ENCODE data around the gene CYB5R3.

CYB5R3 gene

DNA sequence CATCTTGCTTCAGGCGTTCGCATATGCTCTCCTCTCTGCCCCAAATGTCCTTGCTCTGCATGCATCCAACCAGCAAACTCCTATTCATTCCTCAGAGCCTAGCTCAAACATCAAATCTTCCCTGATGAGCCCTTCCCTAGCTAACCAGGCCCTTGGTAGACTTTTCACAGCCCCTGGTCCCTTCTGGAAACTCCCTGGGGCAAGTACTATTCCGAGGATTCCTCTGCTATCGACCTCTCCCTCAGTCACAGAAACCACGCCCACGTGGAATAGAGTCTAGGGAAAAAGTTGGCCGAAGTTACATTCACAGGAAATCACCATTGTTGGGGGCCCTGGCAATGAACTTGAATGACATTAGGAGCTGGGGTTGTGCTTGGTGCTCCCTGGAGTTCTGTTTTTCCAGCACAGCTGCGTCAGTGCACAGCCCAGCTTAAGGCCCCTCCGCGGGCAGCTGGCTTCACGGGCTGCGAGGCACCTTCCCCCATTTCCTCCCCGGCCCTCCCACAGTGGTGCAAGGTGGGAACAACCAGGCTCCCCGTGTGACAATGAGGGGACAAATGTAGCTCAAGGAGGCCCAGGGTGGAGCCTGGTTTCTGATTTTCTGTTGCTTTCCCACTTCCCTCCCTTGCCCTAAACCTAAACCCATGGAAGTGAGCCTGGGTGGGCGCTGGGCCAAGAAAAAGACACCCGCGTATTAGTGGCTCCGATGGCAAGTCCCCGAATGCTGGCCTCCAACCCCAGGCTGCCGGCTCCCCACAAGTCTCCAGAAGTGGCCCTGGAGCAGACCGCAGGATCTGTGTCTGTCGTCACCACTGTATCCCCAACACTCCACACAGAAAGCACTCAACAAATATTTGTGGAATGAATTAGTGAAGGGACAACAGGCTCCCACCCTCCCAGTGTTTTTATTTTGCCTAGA, 4.5 kb downstream of the CYB5R3 start:
- no peak for DNase-seq

DNA sequence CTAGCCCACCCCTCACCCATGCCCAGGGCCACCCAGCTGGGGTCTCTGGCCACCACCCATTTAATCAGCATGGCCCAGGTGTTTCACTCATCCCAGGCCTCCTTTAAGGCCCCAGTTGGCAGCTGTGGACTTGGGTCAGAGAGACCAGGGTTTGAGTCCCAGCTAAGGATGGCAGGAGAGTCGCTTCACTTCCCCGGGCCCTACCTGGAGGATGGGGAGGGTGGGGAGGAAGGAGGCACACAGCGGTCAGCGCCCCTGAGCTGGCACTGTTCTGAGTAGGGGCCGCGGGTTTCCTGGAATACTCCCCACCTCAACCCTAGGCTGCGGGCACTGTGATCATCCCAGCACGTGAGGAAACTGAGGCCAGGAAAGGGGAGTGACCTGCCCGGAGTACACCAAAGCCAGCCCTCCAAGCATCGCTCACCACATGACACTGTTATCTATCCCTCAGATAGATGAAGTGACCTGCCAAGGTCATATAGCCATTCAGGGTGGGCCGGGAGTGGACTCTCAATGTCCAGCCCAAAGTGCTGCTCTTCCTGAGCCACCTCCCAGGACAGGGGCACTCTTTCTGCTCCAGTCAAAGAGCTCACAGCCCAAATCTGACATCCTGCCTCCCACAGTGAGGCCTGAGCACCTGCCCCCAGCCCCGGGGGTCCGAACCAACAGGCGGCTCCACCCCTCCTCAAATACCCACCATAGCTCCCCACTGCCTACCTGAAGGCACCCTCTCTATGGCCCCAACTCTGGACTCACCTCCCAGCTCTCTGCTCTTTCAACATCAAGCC, 5.4 kb downstream of the CYB5R3 start:
- DNase-seq: no peak

DNA sequence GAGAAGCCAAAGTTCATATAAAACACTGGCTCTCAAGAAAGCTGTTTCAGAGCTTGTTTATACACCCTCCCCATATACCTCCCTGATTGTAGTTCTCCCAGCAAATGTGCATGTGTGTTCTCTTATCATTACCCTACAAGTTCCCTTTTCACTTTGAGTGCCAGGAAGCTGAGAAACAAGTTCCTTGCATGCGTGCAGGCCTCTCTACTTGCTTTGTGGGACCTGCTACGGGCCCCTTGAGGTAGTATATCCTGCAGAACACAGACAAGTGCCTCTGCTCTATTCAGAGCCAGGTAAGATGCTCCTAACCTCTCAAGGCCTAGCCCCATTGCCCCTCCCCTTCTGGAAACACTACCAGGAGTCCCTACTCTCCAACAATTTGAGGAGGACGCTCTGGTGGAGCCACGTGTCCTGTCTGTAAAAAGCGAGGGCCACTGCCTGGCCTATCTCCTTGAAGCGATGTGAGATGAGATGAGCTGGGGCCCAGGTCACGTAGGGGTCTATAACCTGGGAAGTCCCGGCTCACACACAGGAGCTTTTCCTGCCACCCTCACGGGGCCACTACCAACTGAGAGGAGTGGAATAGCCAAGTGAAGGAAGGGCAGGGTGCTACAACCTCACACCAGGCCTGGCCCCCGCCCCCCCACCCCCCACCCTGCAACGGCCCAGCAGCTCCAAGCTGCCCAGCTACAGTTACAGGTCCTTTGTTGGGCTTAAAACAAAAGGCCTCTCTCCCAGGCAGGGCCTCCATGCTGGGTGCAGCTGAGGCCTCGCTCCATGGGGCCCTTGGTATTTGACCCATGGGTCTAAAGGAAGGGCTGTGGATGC, 6.2 kb downstream of the CYB5R3 start:
- no peak for DNase-seq

DNA sequence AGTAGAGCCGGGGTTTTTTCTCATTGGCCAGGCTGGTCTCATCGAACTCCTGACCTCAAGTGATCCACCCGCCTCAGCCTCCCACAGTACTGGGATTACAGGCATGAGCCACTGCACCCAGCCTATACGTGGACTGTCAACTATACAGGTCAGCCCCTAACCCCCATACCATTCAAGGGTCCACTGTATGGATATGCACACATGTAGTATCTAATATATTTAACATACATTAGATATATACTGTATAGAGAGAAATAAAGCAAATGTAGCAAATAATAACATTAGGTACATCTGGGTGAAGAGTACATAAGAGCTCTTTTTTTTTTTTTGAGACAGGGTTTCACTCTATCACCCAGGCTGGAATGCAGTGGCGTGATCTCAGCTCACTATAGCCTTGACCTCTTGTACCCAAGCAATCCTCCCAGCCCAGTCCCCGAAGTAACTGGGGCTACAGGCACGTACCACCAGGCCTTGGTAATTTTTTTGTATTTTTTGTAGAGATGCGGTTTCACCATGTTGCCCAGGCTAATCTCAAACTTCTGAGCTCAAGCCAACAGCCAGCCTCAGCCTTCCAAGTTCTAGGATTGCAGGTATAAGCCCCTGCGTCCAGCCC, 7.3 kb downstream of the CYB5R3 start:
- no peak for DNase-seq

DNA sequence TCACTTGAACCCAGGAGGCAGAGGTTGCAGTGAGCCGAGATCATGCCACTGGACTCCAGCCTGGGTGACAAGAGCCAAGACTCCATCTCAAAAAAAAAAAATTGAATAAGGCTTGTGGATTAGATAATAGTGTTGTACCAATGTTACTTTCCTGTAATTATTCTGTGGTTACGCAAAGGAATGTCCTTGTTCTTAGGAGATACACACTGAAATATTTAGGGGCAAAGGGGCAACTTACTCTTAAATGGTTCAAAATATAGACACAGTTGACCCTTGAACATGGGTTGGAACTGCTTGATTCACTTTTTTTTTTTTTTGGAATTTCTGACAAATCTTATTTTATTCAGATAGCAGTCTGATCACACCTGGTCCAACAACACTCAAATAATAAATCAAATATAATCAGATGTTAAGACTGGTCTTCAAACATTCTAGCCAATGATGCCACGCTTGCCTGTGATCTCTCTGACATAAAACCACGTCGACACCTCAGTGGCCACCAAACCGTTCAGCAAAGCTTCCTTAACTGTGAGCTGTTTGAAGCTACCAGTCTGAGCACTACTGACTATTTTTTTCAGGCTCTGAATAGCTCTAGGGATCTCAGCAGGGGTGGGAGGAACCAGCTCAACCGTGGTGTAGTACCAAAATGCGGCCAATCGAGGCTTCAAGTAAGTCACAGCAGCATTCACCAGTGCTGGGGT, 9.5 kb downstream of the CYB5R3 start:
- DNase-seq: no peak

DNA sequence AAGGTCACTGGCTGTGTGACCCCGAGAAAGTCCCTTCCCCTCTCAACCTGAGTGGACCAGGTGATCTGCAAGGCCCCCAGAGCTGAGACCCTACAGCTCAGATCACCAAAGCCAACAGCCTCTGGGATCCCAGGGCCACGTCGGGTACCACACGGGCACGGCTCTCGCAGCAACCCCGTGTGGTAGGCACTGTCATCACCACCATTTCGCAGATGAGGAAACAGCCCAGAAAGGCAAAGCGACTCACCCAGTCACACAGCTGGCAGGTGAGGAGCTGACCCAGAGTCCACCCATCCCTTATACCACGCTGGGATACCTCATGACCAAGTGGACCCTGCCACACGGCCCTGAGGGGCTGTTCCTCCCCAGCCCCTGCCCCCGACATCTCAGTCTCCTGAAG, 11.6 kb downstream of the CYB5R3 start:
- no peak for DNase-seq

DNA sequence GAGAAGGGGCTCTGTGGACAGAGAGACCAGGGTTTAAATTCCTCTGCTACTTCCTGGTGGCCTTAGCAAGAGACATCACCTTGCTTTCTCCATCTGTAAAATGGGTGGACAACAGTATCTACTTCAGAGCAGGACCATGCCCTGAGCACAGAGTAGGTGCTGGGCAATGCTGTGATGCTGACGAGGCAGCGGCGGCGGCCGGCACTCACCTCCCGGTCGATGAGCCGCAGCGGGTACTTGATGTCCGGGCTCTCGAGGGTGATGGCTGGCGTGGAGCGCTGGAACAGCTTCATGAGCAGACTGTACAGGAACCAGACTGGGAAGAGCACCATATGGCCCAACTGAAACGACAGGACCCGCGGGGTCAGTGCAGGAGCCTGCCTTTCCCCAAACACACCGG, 12.7 kb downstream of the CYB5R3 start:
- no peak for DNase-seq

DNA sequence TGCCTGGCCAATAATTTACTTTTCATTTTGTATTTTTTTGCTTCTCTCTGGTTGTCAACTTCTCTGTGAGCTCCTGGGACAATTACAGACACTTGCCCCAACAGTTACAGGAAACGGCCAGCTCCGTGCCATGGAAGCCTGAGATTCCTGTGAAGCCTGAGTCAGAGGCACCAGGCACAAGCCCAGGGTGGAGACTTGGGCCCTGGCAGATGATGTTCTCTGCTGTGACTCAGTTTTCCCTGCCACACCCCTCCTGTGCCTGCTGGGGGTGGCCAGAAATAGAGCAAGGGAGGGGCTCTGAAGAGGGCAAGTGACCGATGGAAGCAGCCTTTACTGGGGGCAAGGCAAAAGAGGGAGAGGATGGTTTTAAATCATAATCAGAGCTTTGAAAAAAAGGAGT, 13.7 kb downstream of the CYB5R3 start:
- no peak for DNase-seq

DNA sequence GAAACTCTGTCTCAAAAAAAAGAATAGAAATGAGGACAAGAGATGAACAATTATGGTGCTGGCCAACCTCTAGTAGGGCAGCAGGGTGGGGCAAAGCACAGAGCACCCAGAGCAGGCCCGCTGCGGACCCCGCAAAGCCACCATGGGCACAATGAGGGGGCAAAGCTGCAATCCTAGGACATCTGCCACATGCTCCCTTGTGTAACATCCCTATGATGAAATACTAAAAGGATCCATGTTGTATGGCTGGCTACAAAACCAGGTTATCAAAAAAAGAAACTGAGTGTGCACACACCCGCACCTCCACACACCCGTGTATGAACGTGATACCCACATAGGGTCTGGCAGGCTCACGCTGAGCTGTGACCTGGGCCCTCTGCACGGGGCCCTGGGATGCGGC, 16.2 kb downstream of the CYB5R3 start:
- DNase-seq: no peak

DNA sequence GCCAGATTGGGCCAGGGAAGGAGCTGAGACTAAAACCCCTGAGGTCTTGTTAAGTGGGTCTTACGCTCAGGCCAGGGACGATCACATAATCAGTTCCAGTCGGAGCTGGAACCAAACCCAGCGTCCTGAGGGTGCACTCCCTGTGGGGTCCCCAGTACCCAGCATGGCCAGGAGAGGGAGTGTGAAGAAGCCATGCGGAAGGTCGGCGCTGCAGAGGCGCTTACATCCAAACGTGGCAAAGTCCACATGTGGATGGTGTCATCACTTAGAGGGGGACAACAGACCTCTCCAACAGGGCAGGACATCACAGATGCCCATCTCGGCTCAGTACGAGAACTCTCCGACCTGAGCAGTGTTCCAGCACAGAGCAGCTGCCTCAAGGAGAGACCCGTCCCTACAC, 17.1 kb downstream of the CYB5R3 start:
- DNase-seq: no peak

DNA sequence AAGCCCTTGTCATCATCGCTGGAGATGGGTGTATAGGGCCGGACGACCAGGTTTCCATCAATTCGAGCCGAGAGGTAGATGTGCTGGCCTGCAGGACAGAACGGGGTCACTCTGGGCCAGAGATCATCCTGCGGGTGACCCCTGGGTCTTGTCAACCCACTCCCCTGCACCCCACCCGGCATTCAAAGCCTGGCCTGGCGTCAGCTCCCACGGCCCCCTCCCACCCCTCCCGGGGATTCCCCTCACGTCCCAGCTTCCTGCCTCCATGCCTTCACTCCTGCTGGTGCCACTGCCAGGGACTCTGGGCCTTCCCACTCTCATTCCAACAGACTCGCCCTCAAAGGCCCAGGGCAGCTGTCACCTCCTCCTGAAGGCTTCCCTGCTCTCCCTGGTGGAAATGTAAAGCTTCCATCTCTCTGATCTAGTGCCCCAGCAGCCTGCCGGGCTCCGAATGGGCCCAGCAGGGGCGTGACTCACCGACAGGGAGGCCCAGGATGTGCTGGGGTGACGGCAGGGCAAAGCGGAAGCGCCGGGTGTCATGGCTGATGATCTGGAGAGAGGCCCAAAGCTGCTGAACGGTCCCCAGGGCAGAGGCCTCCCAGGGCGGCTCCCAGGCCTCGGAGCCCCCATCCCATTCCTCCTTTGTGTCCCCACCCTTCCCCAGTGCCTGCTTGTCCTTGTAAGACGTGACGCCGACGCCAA, 18.1 kb downstream of the CYB5R3 start:
- no peak for DNase-seq

DNA sequence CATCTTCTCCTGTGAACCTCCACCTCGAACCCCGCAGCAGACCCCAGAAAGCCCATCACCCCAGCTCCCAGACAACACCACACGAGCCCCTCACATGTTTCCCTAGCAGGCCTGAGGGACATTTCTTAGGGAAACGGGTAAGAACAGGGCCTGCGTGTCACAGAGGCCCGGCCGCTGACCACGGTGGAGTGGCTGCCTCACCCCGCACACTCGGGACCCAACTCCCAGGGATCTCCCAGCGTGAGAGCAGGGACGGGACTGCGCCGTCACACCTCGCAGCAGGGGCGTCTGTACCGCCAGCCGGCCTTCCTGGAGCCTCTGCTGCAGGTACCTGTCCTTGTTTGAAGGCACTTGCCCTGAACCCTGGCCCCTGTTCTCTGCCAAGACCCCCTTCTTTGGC, 19.0 kb downstream of the CYB5R3 start:
- DNase-seq: no peak

DNA sequence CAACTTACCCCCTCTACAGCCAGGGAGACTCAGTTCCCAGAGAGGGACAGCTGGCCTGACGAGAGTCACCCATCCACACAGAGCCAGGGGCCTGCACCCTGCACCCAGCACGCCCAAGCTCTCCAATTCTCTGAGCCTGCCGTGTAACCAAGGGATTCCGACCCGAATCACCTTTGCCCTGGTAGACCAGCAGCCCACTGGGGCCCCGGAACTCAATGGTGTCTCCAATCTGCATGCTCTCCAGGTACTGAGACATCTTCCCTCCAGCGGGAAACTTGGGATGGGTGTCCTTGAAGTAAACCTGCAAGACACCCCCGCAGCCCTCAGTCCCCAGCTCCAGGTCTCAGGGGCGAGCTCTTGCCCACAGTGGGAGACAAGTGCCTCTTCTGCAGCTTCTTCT, 21.2 kb downstream of the CYB5R3 start:
- DNase-seq: no peak

DNA sequence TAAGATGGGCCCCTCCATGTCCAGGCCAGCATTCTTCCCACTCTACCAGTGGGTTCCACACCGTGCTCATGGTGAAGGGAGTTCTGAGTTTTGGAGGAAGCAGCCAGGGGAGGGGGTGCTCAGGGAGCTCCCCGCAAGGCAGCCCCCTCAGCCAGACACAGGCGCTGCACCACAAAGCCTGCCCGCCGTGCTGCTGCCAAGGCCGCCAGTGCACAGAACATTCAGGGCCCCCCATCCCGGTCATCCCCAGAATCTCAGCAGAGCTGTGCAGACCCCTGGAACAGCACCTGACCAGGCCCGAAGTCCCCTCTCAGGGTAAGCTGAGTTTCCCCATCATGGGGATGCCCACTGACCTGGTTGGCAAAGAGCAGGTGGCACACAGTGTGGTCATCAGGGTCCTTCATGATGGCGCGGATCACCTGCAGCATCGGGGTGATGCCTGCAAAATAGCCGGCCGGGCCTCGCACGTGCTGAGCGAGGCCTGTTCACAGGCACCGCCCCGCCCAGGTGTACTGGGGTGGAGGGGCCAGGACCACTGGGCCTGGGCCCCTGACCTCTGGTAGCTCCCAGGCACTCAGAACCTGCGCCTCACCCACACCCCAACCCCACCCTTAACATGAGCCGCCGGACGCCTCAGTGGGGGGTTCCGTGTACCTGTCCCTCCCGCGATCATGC, 22.1 kb downstream of the CYB5R3 start:
- DNase-seq: no peak

DNA sequence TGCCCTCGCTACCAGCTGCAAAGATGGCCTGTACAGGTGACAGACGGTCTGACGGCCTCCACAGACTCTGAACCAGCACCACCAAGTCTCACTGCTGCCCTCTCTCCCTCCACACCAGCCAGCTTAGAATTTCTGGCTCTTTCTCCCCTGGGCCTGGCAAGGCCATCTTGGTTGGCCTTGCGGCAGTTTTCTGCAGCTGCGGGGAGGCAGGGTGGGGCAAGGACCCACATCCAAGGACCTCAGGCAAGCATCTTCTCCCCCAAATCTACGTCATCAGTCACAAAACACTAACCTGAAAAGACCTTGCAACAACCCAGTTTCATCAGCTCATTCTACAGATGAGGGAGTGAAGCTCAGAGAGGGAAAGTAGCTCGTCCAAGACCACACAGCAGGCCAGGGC, 22.8 kb downstream of the CYB5R3 start:
- DNase-seq: no peak

DNA sequence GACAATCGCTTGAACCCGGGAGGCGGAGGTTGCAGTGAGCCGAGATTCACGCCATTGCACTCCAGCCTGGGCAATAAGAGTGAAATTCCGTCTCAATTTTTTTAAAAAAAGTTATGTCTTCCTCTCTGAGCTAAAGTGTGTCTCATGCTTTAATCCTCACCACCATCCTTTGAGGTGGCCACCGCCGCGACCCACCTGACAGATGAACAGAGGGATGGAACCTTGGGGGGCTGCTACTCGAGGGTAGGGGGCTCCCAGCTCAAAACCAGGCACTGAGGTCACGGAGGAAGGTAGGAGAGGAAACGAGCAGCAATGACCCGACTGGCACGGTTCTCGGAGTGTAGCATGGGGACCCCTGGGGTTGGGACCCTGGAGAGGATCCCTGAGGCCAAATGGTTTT, 23.8 kb downstream of the CYB5R3 start:
- DNase-seq: no peak

DNA sequence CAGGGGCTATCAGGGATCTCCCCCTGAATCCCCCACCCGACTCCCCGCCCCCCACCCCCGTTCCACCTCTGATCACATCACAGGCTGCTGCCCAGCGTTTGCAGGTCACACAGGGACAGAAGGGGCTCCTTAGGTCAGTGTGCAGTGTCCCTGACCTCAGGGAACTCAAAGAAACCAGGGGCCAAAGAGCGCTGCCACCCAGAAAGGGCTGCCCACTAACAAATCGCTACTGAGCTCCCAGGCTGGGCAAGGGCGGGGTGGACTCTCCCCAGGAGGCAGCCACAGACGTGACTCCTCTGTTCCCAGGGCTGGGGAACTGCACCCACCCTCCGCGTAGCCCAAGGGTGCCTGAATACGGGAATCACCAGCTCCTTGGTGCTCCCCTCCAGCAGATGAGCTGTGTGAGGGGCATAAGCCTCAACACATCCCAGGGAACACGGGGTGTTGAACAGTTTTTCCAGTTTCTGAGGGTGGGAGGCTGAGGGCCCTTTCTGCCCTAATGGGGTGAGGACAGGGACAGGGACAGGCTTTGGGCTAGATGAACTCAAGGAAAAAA, 24.6 kb downstream of the CYB5R3 start:
- no peak for DNase-seq

DNA sequence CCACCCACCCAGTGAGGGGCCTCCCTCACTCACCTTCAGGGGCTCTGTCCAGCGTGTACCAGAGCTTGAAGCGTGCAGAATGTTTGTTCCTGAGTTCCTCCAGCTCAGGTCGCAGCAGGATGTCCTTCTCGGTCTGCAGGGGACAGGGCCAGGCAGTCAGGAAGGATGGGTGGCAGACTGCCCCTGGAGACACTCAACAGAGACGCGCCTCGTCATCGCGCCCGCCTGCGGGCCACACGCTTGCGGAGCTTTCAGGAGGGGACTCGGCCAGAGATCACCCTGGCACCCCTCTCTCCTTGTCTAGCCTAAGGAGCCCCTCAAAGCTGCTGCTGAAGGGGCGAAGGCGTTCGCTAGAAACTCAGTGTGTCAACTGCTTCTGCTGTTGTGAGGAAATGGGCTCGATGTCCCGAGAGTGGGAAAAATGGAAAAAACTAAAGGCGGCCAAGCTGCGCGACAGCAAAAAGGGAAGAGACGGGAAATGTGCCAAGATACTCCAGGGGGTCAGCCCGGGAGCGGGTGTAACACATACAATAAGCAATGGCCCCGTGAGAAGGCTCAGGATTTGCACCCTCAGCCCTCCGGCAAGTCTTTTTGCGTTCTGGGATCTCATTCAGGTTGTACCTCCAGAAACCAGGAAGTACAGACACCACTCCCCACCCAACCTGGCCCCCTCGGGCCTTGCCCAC, 25.3 kb downstream of the CYB5R3 start:
- no peak for DNase-seq

DNA sequence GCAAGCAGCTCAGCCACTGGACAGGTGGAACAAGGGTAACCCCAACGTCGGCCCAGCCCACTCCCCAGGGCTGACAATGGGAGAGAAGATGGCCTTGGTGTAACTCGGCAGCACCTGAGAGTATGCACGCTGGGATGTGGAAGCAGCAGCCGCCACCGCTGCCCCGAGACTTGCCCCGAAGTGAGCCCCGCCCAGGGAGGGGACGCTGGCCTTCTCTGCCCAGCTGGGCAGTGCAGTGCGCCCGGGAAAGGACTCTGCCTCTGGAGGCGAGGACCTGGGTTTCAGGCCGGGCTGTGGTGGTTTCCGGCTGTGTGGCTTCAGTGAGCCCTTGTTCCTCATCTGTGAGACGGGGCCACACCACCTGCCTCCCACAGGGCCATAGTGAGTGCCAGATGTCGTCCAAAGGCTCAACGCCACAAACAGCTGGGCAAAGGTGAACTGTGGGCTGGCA, 25.9 kb downstream of the CYB5R3 start:
- no peak for DNase-seq

Measured in DMS79 treated with DMSO at 0.1 percent for 48 hours (cell line).